ENCODE measurements around the gene DLG3. TPM values are rescaled to one million over a fixed set of nuclear protein-coding genes. Genes with fewer than 3 reads are reported as not detected.

Gene DLG3
- total and polyA plus RNA-seq, 4 donors: 0.57 to 6.5 (median 1.7) TPM

DNA sequence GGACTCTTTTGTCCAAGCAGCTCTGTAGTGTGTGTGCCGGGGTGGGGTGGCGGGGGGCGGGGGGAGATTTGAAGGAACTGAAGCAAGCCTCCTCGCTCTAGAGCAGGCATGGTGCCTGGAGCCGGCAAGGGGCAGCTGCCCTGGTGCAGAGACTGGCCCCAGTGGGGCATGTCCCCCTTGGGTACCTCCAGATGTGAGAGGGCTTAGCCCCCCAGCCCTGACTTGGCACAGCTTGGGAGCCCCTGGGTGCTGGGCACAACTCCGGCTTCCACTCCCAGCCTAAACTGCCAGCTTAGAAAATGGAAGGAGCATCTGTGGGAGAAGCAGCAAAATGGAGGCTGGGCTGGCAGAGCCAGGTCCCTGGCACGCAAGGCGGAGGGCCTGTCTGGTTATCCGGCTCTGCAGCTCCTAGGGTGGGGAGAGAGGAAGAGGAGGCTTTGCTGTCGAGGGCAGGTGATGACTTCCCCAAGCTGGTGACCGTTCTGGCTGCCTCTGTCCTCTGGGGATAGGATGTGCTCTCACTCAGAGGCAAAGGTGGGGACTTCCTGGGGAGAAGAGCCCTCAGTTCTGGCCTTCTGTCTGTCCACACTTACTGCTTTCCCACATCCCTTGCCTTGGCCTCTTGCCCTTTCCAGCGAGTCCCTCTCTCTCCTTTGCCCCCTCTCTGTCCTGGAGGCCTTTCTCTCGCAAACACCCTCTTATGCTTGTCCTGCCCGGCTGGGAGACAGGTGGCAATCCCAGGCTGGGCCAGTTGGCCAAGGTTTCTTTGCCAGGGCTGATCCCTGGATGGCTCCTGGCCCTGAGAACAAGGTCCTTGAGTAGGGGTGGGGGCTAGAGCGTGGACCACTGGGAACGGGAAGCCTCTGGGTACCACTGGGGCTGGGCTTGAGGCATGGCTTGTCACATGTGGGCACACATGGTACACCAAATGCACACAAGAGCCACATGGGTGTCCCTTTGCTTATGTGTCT lies 2.0 kb downstream of the DLG3 start:
- Histone ChIP-seq H3K27ac (ENCODE audit: low read depth in 1 of 2, low read length in 2 of 2) (no peak overlapping the region), H3K9me3 (ENCODE audit: control insufficient read depth in 4 of 4, low read length in 3 of 4) (peaks cover 0 to 4% (median 0%) of the 10 kb centered on the region in 4 donors), H3K4me1 (ENCODE audit: control insufficient read depth in 4 of 4, insufficient read depth in 4 of 4, low read length in 3 of 4) (peaks cover 0 to 3% (median 0%) of the 10 kb centered on the region in 4 donors), H3K4me3 (ENCODE audit: low read depth in 1 of 3, low read length in 3 of 3) (no peak overlapping the region), H3K36me3 (ENCODE audit: control insufficient read depth in 4 of 4, insufficient read depth in 3 of 4, low read depth in 1 of 4, low read length in 3 of 4) (no peaks in the 10 kb centered on the region), H3K9ac (ENCODE audit: low read depth in 1 of 2, low read length in 2 of 2) (no peak overlapping the region), H3K27me3 (ENCODE audit: control insufficient read depth in 4 of 4, insufficient read depth in 4 of 4, low read length in 3 of 4) (peaks cover 0 to 6% (median 0%) of the 10 kb centered on the region in 4 donors)
- WGBS: 82% methylated on average over 16 of the region's 16 CpGs
- TF ChIP-seq GABPA (IDR thresholded peaks at IDR 0.05 in 1 of 2, conservative IDR thresholded peaks at IDR 0.05 in 1 of 2) (no peak), ATF3 (IDR thresholded peaks at IDR 0.05) (no peak), FOXA2 (IDR thresholded peaks at IDR 0.05) (no peak), RAD21 (IDR thresholded peaks at IDR 0.05) (no peak), CTCF (IDR thresholded peaks at IDR 0.05; ENCODE audit: low read depth, low read length, missing input control) (no peak), HNF4G (IDR thresholded peaks at IDR 0.05) (no peak), MAX (IDR thresholded peaks at IDR 0.05) (no peak), NR2F2 (IDR thresholded peaks at IDR 0.05) (no peak), HNF4A (conservative IDR thresholded peaks at IDR 0.05) (no peak), FOXA1 (IDR thresholded peaks at IDR 0.05) (no peak), RXRA (IDR thresholded peaks at IDR 0.05) (no peak), SP1 (IDR thresholded peaks at IDR 0.05) (no peak), TAF1 (conservative IDR thresholded peaks at IDR 0.05) (no peak), JUND (IDR thresholded peaks at IDR 0.05) (no peak), YY1 (IDR thresholded peaks at IDR 0.05) (no peak), EGR1 (IDR thresholded peaks at IDR 0.05; ENCODE audit: low read depth in 2 of 2) (no peak), ZBTB33 (IDR thresholded peaks at IDR 0.05) (no peak)
- TF ChIP-seq, protein P1, sequence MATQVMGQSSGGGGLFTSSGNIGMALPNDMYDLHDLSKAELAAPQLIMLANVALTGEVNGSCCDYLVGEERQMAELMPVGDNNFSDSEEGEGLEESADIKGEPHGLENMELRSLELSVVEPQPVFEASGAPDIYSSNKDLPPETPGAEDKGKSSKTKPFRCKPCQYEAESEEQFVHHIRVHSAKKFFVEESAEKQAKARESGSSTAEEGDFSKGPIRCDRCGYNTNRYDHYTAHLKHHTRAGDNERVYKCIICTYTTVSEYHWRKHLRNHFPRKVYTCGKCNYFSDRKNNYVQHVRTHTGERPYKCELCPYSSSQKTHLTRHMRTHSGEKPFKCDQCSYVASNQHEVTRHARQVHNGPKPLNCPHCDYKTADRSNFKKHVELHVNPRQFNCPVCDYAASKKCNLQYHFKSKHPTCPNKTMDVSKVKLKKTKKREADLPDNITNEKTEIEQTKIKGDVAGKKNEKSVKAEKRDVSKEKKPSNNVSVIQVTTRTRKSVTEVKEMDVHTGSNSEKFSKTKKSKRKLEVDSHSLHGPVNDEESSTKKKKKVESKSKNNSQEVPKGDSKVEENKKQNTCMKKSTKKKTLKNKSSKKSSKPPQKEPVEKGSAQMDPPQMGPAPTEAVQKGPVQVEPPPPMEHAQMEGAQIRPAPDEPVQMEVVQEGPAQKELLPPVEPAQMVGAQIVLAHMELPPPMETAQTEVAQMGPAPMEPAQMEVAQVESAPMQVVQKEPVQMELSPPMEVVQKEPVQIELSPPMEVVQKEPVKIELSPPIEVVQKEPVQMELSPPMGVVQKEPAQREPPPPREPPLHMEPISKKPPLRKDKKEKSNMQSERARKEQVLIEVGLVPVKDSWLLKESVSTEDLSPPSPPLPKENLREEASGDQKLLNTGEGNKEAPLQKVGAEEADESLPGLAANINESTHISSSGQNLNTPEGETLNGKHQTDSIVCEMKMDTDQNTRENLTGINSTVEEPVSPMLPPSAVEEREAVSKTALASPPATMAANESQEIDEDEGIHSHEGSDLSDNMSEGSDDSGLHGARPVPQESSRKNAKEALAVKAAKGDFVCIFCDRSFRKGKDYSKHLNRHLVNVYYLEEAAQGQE (IDR thresholded peaks at IDR 0.05): no peak
- DNase-seq (ENCODE audit: low spot score): no peak
